ENCODE data around the gene FAM240A.

Gene FAM240A

DNA sequence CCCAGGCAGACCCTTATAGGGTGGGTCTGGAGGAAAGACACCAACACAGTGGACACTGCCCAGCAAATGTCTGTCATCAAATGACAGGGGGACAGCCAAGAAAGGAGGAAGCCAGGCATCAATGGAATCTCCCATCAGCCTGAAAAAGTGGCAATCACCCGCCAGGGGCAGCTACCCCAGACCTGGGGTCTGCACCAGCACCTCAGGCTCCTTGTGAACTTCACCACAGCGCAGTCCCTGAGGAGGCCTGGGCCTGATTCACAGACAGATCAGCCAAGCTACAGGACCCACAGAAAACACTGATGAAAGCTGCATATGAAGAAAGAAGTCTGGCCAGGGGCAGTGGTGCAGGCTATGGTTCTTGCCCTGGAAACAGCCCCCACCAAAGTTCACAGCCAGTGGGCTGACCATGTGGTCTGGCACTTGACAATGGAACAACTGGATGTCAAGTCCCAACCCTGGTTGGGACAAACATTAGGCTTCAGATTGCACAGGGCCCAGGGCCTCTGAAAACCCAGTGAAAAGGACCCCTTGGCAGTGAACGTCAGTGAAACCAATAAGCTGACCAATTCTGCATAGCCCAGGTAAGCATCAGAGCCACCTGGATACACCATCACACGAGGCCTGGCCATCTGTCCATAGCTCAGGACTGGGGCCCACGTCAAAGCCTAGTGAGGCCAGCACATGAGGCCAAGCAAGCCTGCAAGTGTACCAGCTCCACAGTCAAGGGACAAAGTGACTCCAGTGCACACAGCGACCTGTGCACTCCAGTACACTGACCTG, 52.1 kb downstream of the FAM240A start:
- no peak for DNase-seq

DNA sequence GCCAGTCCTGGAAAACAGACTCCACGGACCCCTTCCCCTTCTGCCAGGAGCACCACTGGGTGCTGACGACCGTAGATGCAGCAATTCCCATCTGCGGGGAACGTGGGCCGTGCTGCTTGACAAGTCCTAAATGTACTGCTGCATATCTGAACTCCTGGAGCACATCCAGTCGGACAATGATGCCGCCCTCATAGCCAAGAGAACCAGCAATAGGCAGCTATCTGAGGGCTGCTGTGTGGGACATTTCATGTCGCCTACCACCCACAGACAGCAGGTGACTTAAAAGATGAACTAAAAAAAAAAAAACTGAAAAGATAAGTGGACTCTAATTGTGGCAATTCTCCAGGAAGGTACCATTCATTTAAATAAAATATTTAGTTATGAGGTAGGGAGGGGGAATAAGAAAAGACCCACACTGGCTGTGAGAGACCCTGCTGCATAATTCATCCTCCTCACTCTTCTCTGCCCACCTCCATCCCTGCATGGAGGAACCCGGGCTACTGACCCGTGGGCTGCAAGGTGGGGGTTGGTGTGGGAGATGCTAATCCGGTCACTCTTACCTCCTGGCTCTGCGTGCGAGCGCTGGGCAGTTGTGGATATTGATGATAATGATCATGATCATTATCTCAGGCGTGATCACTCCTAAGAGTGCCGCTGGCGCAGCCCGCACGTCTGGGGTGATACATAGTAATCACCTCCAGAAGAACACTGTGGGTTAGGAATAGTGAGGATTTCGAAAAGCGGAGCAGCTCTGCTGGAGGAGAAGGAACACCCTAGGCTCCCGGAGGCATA, 52.8 kb downstream of the FAM240A start:
- DNase-seq, result no peak

DNA sequence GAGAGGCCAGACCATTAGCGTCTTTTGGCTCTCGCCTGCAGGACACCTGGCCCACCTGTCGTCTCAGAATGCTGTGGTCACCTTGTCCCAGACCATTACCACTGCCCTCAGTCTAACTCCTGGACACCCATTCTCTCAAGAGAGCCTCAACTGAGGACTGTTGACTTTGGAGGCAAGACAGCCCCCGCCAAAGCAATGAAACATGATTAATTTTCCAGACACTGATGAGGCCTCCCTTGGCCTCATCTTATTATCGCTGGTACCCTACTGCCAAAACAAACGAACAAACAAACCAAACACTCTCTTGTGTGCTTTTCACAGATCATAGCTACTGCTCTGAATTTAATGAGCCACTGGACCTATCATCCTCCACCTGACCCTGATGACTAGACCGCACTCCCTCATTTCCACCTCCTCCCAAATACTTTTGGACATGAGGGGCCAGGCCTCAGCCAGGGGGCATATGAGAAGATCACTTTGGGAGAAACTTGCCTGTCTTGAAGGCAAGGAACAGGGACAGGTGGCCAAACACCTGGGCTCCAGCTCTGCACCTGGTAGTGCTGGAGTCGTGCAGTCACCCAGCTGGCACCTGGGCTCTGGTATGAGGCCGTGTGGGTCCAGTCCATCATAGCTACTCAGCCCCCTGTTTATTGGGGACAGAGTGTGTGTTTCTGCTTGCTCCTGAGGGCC, 53.6 kb downstream of the FAM240A start:
- DNase-seq, result no peak

GRCh38 chr3:46666453-46666845, 54.1 kb downstream of the FAM240A start:
- DNase-seq, result no peak

DNA sequence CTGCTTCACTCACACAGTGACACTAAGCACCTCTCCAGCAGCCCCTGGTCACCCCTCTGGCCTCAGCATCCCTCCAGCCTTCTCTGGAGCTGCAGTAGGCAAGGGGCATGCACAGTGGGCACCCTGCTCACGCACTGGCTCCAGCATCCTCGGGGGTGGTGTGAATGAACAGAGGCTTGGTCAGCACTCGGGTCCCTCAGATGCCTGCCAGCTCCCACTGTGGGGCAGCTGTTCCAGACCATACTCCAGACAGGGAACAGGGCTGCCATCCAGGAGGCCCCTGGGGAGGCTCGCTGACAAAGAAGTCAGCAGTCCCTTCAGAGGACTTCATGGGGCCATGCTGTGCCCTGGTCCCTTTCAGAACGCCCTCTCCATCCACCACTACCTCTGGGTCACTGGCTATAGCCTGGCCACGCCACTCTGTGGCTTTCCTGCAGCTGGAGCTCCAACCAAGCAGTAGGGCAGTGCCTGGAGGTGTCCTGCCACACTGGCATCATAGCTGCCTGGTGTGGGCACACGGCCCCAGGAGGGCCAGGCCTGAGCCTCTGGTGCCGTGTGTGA, 54.8 kb downstream of the FAM240A start:
- no peak for DNase-seq

DNA sequence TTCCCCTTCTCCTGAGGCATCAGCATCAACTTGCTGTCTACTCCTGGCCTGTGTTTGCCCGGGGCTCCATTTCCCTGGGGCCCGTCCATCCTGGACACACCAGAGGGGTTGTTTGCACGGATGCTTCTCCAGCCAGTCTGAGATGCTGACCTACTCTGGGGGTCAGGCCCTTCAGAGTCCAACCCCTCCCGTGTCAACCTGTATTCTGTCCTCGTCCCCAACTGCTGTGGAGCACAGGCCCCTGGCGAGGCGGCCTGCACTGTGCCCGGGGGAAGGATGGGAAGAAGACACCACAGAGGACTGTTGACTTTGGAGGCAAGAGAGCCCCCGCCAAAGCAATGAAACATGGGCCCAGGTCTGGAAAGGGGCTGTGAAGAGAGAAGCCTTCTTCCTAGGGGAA, 55.3 kb downstream of the FAM240A start:
- DNase-seq, result no peak

GRCh38 chr3:46668116-46668515, 55.8 kb downstream of the FAM240A start:
- no peak for DNase-seq

GRCh38 chr3:46668591-46668990, 56.3 kb downstream of the FAM240A start:
- DNase-seq, result no peak

GRCh38 chr3:46669191-46669999, 57.1 kb downstream of the FAM240A start:
- DNase-seq, result no peak

DNA sequence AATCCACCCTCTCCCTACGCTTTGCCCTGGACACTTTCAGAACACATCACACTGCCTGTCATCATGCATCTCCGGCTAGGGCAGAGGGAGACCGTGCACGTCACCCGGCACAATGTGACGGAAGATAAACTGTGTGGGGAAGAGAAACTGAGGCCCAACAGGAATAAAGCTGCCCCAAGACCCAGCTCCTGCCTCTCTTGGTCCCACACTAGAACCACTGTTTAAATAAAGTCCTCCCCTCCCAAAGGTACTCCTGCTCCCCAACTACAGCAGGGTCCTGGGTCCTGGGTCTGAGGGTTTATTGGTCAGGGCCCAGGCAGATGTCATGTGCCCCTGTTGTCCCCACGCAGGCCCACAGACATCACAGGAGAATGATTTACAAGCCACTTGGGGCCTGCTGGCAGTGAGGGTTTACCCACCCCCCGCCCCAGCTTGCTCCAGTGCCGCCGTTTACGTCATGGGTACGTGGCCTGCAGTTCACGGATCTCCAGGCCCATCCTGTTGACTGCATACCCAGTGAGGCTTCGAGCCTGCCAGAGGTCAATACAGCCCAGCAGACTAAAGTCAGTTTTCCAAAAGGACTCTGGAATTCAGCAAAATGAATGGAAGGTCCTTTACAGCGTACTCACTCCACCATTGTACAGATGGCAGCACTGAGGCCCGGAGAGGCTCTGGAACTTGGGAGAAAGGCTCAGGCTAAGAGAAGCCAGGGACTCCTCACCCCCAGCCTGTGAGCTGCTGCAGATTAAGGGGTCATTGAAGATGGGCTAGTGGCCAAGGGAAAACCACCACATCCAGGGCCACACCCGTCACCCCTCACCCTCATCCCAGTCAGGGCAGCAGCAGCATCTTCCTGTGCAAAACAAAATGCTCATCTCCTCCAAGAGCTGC, 57.9 kb downstream of the FAM240A start:
- DNase-seq, result no peak

GRCh38 chr3:46670891-46671427, 58.6 kb downstream of the FAM240A start:
- DNase-seq, result no peak

DNA sequence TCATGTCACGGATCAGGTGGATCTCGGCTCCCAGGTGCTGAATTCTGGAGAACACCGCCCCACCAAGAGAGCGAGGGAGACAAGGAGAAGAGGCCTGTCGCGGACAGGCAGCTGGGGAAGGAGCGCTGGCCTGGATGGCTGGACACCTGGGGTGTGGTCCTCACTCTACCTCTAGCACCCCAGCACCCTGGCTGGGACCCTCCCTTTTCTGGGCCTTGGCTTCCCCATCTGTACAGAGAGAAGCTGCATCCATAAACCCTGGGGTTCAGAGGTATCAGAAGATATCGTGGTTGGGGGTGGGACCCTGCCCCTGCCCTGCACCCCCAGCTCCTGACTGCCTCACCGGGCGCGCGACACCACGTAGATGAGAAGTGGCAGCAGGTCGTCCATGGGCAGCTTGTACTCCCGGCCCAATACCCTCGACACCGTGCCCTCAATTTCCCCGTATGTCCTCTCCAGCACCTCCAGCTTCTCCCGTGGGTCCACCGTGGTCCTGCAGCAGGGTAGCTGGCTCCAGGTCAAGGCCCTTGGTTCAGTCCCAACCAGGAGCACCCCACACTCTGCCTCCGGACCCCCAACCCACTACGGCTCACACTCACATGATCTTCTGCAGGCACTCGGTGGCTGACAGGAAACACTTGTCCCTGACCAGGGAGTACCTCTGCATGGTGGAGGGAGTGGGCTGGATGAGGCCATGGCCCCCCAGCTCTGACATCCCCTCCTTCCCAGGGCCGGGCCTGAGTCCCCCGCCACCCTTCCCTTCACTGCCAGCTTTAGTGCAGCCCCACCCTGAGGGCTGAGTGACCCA, 59.4 kb downstream of the FAM240A start:
- DNase-seq, result no peak

DNA sequence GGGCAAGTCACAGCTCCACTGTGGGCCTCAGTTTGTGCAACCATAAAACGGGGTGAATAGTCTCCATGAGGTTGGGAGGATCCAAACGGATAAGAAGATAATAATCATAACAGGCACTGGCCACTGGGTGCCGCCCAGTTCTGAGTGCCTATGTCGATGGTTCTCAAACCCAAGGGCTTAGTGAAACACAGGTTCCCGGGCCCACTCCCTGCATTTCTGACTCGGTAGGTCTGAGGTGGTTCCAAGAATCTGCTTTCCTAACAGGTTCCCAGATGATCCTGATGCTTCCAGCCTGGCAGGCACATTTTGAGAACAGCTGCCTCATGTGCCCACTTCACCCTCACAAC, 60.0 kb downstream of the FAM240A start:
- no peak for DNase-seq

DNA sequence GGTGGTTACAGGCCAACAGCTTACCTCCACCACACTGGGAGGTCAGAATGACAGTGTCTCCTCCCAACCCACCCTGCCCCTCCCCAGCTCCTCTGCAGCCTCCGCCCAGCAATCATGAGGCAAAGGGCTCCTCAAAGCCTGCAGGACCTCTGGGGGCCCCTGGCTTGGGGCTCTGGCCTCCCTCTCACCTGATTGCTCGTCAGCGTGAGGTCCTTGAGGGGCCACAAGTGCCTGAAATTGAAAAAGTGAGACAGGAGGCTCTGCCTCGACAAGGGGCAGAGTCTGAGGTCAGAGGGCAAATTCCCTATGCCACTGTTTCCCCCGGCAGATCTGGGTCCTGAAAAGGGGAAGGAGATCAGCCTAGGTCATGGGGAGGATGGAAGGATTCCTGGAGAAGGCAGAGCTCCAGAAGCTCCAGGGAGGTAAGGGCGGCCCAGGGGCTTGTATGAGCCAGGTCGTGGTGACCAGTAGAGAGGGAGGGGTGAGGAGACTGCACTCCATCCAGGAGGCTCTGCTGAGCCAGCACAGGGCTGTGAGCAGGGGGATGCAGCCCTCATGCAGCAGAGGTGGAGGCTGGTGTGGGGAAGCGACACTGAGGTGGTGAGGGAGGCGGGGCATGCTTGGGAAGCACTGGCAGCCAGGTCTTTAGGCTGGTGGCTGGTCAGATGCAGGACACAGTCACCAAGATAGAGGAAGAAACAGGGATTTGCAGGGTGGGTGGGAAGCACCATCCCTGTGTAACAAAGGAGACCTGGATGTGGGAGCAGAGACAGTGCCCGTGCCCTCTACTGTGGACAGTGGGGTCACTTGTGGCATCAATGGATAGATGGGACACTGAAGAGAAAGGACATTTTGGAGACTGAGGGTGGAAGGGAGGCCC, 61.1 kb downstream of the FAM240A start:
- DNase-seq, result no peak

GRCh38 chr3:46674031-46674845, 61.9 kb downstream of the FAM240A start:
- DNase-seq, result no peak

DNA sequence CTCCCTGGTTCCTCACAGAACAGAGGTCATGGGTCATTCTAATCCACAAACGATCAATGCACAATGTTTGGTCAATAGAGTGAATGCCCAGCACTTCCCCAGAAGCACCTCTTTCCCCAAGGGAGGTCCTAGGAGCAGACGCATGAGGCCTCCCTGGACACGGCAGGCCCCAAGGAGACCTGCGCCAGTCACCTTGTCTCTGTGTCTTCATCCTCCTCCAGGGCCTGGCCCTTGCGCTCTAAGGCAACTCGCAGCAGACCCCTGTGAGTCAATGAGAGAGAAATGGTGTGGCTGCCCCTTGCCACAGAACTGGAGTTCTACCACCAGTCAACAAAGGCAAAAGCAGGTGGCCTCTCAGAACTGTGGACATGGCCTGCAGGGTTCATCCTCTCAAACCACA, 63.1 kb downstream of the FAM240A start:
- DNase-seq, result no peak
